CD14-positive monocyte (primary cell): ENCODE measurements around the gene IL22RA1. TPM values are rescaled to one million over a fixed set of nuclear protein-coding genes. Genes with fewer than 3 reads are reported as not detected.

Source experiments
- DNase-seq, 3 donors: peaks; one replicate each; pipeline ENCODE4 v3.0.0-alpha.2; 2011 to 2022
- H2AFZ ChIP-seq: 2 replicates; pipeline ENCODE4 v1.6.0; 2012; ENCODE audit warnings: mild to moderate bottlenecking, low read depth, low read length, inconsistent platforms; ENCODE audit not compliant: insufficient read depth, poor library complexity, severe bottlenecking
- H3K27ac ChIP-seq, 2 donors: 1 replicate in 1 of 2; 2 replicates in 1 of 2; pipeline ENCODE4 v1.5.1; 2012 to 2013; ENCODE audit warnings: low read length in 2 of 2, control low read depth in 1 of 2, inconsistent platforms in 1 of 2, low read depth in 1 of 2, mild to moderate bottlenecking in 1 of 2
- H3K27me3 ChIP-seq, 2 donors: one replicate each; pipeline versions ENCODE4 v1.6.0 to v1.6.1; 2011 to 2013; ENCODE audit warnings: low read length in 2 of 2; ENCODE audit not compliant: control insufficient read depth in 2 of 2, insufficient read depth in 2 of 2
- H3K36me3 ChIP-seq, 2 donors: replicated peaks in 1 of 2; 1 replicate in 1 of 2; 2 replicates in 1 of 2; pipeline versions ENCODE4 v1.5.1 to v1.6.1; 2012 to 2013; ENCODE audit warnings: low read length in 2 of 2, control low read depth in 1 of 2, inconsistent platforms in 1 of 2, mild to moderate bottlenecking in 1 of 2; ENCODE audit not compliant: insufficient read depth in 2 of 2, control insufficient read depth in 1 of 2
- H3K4me1 ChIP-seq, 2 donors: 1 replicate in 1 of 2; 2 replicates in 1 of 2; pipeline versions ENCODE4 v1.5.1 to v1.6.1; 2012 to 2013; ENCODE audit warnings: low read length in 2 of 2, control low read depth in 1 of 2, inconsistent platforms in 1 of 2, mild to moderate bottlenecking in 1 of 2, moderate library complexity in 1 of 2; ENCODE audit not compliant: insufficient read depth in 2 of 2, control insufficient read depth in 1 of 2
- H3K4me2 ChIP-seq: replicated peaks from 2 replicates; pipeline ENCODE3; 2012; ENCODE audit warnings: low read length, moderate library complexity, mild to moderate bottlenecking; ENCODE audit not compliant: poor library complexity, severe bottlenecking; ENCODE audit errors: extremely low read depth
- H3K4me3 ChIP-seq, 3 experiments: fragments of 200-600 bp in 1 of 3; sonication (generic) in 1 of 3; replicated peaks in 1 of 3; 1 replicate in 2 of 3; 2 replicates in 1 of 3; pipeline ENCODE4 v1.5.1; 2011 to 2013; ENCODE audit warnings: low read length in 3 of 3, mild to moderate bottlenecking in 3 of 3, control low read depth in 2 of 3, low read depth in 2 of 3, inconsistent platforms in 1 of 3, moderate library complexity in 1 of 3
- H3K79me2 ChIP-seq: 2 replicates; pipeline ENCODE4 v1.6.0; 2012; ENCODE audit warnings: mild to moderate bottlenecking, control low read depth, inconsistent platforms, low read length, moderate library complexity; ENCODE audit not compliant: insufficient read depth
- H3K9ac ChIP-seq: 2 replicates; pipeline ENCODE4 v1.6.0; 2017; ENCODE audit warnings: low read length, mild to moderate bottlenecking; ENCODE audit not compliant: insufficient read depth, poor library complexity, severe bottlenecking
- H3K9me3 ChIP-seq, 2 donors: replicated peaks in 1 of 2; 1 replicate in 1 of 2; 2 replicates in 1 of 2; pipeline versions ENCODE4 v1.5.1 to v1.6.1; 2012 to 2013; ENCODE audit warnings: low read length in 2 of 2, control low read depth in 1 of 2; ENCODE audit not compliant: control insufficient read depth in 1 of 2, insufficient read depth in 1 of 2
- H4K20me1 ChIP-seq: 2 replicates; pipeline ENCODE4 v1.6.0; 2012; ENCODE audit warnings: mild to moderate bottlenecking, low read length, control low read depth, moderate library complexity; ENCODE audit not compliant: insufficient read depth
- H3K27ac Mint-ChIP-seq, 7 donors: one replicate each; pipeline ENCODE4 v1.8.0; 2020; ENCODE audit warnings: mild to moderate bottlenecking in 7 of 7, mixed read lengths in 7 of 7, moderate library complexity in 6 of 7, inconsistent platforms in 2 of 7
- H3K27me3 Mint-ChIP-seq, 3 donors: one replicate each; pipeline ENCODE4 v1.8.0; 2021 to 2022; ENCODE audit warnings: low read depth in 3 of 3, mild to moderate bottlenecking in 3 of 3, mixed read lengths in 3 of 3, moderate library complexity in 3 of 3, inconsistent platforms in 1 of 3
- H3K36me3 Mint-ChIP-seq, 2 donors: one replicate each; pipeline ENCODE4 v1.8.0; 2020; ENCODE audit warnings: mixed read lengths in 2 of 2, inconsistent platforms in 1 of 2, mild to moderate bottlenecking in 1 of 2
- H3K4me1 Mint-ChIP-seq: one replicate; pipeline ENCODE4 v1.8.0; 2020; ENCODE audit warnings: mild to moderate bottlenecking, mixed read lengths
- H3K4me3 Mint-ChIP-seq, 2 donors: one replicate each; pipeline ENCODE4 v1.8.0; 2020; ENCODE audit warnings: mild to moderate bottlenecking in 2 of 2, mixed read lengths in 2 of 2, moderate library complexity in 1 of 2
- H3K9me3 Mint-ChIP-seq, 7 donors: one replicate each; pipeline ENCODE4 v1.8.0; 2020 to 2022; ENCODE audit warnings: mixed read lengths in 7 of 7, mild to moderate bottlenecking in 6 of 7, moderate library complexity in 6 of 7, inconsistent platforms in 2 of 7
- WGBS: methylation state at CpG from one replicate; pipeline ENCODE4 v1.1.5; 2013; ENCODE audit warnings: missing lambda C conversion rate; ENCODE audit not compliant: insufficient coverage; 5-methylcytosine and 5-hydroxymethylcytosine counted together
- intact Hi-C, 2 donors: fragments of 100-400 bp; cut with micrococcal nuclease; formaldehyde crosslinking; loops; one replicate each; pipeline versions ENCODE4 v1.15.0 to v1.15.1; 2023
- polyA plus RNA-seq, 3 donors: library from polyadenylated mRNA; depleted of rRNA in 1 of 3; unstranded in 2 of 3; stranded (reverse) in 1 of 3; fragments of 300-500 nt in 2 of 3; fragments of >200 nt in 1 of 3; fragmentation: Illumina TruSeq in 2 of 3; gene quantifications; 1 replicate in 2 of 3; 2 replicates in 1 of 3; pipeline ENCODE4 v1.2.3, GENCODE V29; 2012 to 2021
- TF ChIP-seq, protein P1 (sequence below): fragments of 200-600 bp; IDR thresholded peaks from one replicate; pipeline ENCODE4 v1.8.0; 2022; ENCODE audit warnings: antibody characterized with exemption, mild to moderate bottlenecking

IL22RA1 gene
- polyA plus RNA-seq, 3 donors = not detected

DNA sequence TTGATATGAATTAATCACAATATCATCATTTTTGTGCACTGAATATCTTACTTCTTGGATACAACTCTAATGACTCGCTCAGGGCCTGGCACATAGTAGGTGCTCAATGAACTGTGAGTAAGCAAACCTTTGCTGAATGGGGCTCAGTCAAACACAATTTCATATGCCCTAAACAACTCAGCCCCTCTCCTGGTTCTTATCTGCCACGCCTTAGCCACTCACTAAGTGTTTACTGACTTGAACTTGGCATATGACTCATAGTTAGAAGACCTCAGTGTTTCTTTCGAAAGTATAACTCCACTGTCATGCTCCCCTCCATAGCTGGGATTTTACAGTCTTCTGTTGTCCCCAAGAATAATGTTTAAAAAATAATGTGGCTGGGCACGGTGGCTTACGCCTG is 48.9 kb upstream of the IL22RA1 start:
- intact Hi-C loops = loop anchor here in 1 of 2 donors (5.0 to 10.0 kb wide), 2 partner anchors 343 to 450 kb away; partner anchors contain the start of gene SRRM1

DNA sequence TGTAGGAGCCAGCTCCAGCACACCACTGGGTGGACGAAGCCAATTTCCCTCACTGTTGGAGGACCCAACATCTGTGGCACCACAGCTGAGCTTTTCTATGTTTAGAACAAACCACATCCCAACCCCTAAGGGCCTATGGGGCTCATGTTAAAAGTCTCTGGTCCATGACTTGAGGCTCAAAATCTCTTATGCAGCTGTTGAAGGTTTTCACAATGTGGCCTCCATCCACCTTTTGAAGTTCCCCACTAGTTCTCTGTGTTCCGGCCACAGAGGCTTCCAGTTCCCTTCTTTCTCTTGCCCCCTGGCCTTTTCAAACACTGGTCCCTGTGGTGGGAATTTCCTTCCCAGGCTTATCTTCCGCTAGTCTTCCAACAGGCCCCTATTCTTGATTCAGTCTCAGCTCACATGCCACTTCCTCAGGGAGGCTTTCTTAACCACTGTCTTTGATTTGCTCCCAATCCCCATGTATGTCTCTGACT is 48.1 kb upstream of the IL22RA1 start:
- TF ChIP-seq, protein P1, sequence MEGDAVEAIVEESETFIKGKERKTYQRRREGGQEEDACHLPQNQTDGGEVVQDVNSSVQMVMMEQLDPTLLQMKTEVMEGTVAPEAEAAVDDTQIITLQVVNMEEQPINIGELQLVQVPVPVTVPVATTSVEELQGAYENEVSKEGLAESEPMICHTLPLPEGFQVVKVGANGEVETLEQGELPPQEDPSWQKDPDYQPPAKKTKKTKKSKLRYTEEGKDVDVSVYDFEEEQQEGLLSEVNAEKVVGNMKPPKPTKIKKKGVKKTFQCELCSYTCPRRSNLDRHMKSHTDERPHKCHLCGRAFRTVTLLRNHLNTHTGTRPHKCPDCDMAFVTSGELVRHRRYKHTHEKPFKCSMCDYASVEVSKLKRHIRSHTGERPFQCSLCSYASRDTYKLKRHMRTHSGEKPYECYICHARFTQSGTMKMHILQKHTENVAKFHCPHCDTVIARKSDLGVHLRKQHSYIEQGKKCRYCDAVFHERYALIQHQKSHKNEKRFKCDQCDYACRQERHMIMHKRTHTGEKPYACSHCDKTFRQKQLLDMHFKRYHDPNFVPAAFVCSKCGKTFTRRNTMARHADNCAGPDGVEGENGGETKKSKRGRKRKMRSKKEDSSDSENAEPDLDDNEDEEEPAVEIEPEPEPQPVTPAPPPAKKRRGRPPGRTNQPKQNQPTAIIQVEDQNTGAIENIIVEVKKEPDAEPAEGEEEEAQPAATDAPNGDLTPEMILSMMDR = no peak
- Histone ChIP-seq H3K4me3 (no peak overlapping the region), H3K4me2 (no peak overlapping the region), H3K27ac (peak overlapping the region in 1 of 2 donors; percentile 73), H4K20me1 (no peaks in the 10 kb centered on the region), H3K9ac (no peak overlapping the region), H3K27me3 (peaks cover 11 to 25% of the 10 kb centered on the region in 2 donors), H3K4me1 (peaks cover 64 to 80% of the 10 kb centered on the region in 2 donors), H3K9me3 (no peaks in the 10 kb centered on the region), H3K36me3 (no peaks in the 10 kb centered on the region), H2AFZ (peak overlapping the region; percentile 32), H3K79me2 (no peaks in the 10 kb centered on the region)
- intact Hi-C loops = loop anchor here in 1 of 2 donors (5.0 to 10.0 kb wide), 2 partner anchors 344 to 451 kb away; partner anchors contain the start of gene SRRM1
- Mint-ChIP-seq H3K27ac (peak overlapping the region in 6 of 7 donors; percentile 78 to 96 (median 91)), H3K4me1 (peaks cover 72% of the 10 kb centered on the region), H3K36me3 (peaks cover 11 to 26% of the 10 kb centered on the region in 2 donors), H3K27me3 (peaks cover 22 to 42% (median 36%) of the 10 kb centered on the region in 3 donors), H3K9me3 (peaks cover 2 to 20% (median 9%) of the 10 kb centered on the region in 7 donors), H3K4me3 (peak overlapping the region in 1 of 2 donors; percentile 59)
- peak in 2 of 3 donors; percentile 7 to 26 for DNase-seq
- 7% methylated on average over 2 of the region's 3 CpGs for WGBS

More for the DNA sequence above, 48.9 kb upstream of the IL22RA1 start:
- Mint-ChIP-seq H3K4me3 (peak overlapping the region in 1 of 2 donors; percentile 21), H3K27me3 (peaks cover 13 to 33% (median 27%) of the 10 kb centered on the region in 3 donors), H3K36me3 (peaks cover 7 to 22% of the 10 kb centered on the region in 2 donors), H3K4me1 (peaks cover 69% of the 10 kb centered on the region), H3K9me3 (peaks cover 2 to 16% (median 9%) of the 10 kb centered on the region in 7 donors), H3K27ac (peak overlapping the region in 6 of 7 donors; percentile 70 to 96 (median 91))
- peak; percentile 72 to 87 (median 83) for DNase-seq
- WGBS = 11% methylated on average over 1 of the region's 5 CpGs
- Histone ChIP-seq H3K36me3 (no peaks in the 10 kb centered on the region), H3K4me2 (no peak overlapping the region), H3K9me3 (no peaks in the 10 kb centered on the region), H3K27ac (peak overlapping the region in 1 of 2 donors; percentile 73), H3K9ac (no peak overlapping the region), H3K79me2 (no peaks in the 10 kb centered on the region), H3K4me3 (no peak overlapping the region), H3K27me3 (peaks cover 3 to 17% of the 10 kb centered on the region in 2 donors), H4K20me1 (no peaks in the 10 kb centered on the region), H2AFZ (no peak overlapping the region), H3K4me1 (peaks cover 66 to 84% of the 10 kb centered on the region in 2 donors)
- TF ChIP-seq, protein P1 = no peak
